ENCODE measurements around the gene ING2.

The ING2 gene

DNA sequence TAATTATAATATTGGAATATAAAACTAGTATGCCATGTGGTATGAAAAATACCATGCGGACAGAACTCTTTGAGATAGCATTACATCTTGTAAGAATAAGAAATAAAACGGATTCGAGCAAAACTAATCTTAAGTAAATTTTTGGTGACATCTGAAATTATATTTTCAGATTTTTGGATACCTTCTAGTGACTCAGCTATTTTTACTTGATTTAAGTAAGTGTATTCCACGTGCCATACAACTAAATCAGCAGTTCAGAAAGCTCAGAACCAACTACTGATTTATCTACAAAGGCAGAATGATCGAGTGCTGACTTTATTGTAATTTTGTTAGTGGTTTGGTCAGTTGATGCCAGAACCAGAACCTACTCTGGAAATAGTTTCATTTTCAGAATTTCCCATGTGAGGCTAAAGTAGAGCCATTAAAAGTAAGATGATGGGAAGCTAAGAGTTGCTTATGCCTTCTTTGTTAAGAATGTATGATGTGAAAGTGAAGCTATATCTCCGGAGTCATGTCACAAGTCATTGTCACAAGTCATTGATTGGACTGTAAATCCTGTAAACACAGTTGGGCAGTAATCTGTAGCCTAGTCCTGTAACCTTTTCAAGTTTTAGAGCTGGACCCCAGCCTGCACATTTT, 4.0 kb downstream of the ING2 start:
- no CpG with 5 or more reads among the region's 6 CpGs for WGBS (ENCODE audit: extremely low coverage, insufficient coverage, low lambda C conversion rate)
- Histone ChIP-seq H2BK5ac (ENCODE audit: low read length) (no peak overlapping the region), H3K27me3 (ENCODE audit: insufficient read depth, low read length, poor library complexity) (no peaks in the 10 kb centered on the region), H3K36me3 (ENCODE audit: control insufficient read depth, insufficient read depth, low read length) (no peaks in the 10 kb centered on the region), H3K79me1 (ENCODE audit: low read length) (peaks cover 5% of the 10 kb centered on the region), H3K79me2 (ENCODE audit: control insufficient read depth, insufficient read depth, low read length) (peaks cover 5% of the 10 kb centered on the region), H3K27ac (ENCODE audit: low read depth, low read length) (no peak overlapping the region), H2AK5ac (ENCODE audit: low read length) (no peak overlapping the region), H3K23ac (ENCODE audit: low read length) (no peak overlapping the region), H3K18ac (ENCODE audit: low read length) (no peak overlapping the region), H2BK15ac (replicated peaks; ENCODE audit: low read depth) (no peak overlapping the region), H3K4me2 (ENCODE audit: low read length) (no peak overlapping the region), H2BK120ac (ENCODE audit: low read depth, low read length) (no peak overlapping the region), H4K8ac (ENCODE audit: low read depth, low read length) (no peak overlapping the region), H4K5ac (ENCODE audit: low read length) (no peak overlapping the region), H3K4me1 (ENCODE audit: control insufficient read depth, low read depth, low read length) (no peaks in the 10 kb centered on the region), H3K9ac (ENCODE audit: low read length) (no peak overlapping the region), H3K56ac (ENCODE audit: low read length) (no peak overlapping the region), H3K4me3 (ENCODE audit: low read length) (no peak overlapping the region), H3K4ac (ENCODE audit: low read depth, low read length) (no peak overlapping the region)
- DNase-seq = no peak

- Histone ChIP-seq H3K79me1 (ENCODE audit: low read length) (peaks cover 1% of the 10 kb centered on the region), H3K4me3 (ENCODE audit: low read length) (no peak overlapping the region), H3K36me3 (ENCODE audit: control insufficient read depth, insufficient read depth, low read length) (no peaks in the 10 kb centered on the region), H3K27ac (ENCODE audit: low read depth, low read length) (no peak overlapping the region), H3K23ac (ENCODE audit: low read length) (no peak overlapping the region), H4K5ac (ENCODE audit: low read length) (no peak overlapping the region), H2AK5ac (ENCODE audit: low read length) (no peak overlapping the region), H3K27me3 (ENCODE audit: insufficient read depth, low read length, poor library complexity) (no peaks in the 10 kb centered on the region), H3K4ac (ENCODE audit: low read depth, low read length) (no peak overlapping the region), H4K8ac (ENCODE audit: low read depth, low read length) (no peak overlapping the region), H3K18ac (ENCODE audit: low read length) (no peak overlapping the region), H3K4me2 (ENCODE audit: low read length) (no peak overlapping the region), H2BK5ac (ENCODE audit: low read length) (no peak overlapping the region), H3K56ac (ENCODE audit: low read length) (no peak overlapping the region), H2BK15ac (replicated peaks; ENCODE audit: low read depth) (no peak overlapping the region), H3K4me1 (ENCODE audit: control insufficient read depth, low read depth, low read length) (no peaks in the 10 kb centered on the region), H3K79me2 (ENCODE audit: control insufficient read depth, insufficient read depth, low read length) (no peaks in the 10 kb centered on the region), H3K9ac (ENCODE audit: low read length) (no peak overlapping the region), H2BK120ac (ENCODE audit: low read depth, low read length) (no peak overlapping the region)
- WGBS (ENCODE audit: extremely low coverage, insufficient coverage, low lambda C conversion rate) = no CpG with 5 or more reads among the region's 6 CpGs
- no peak for DNase-seq
Measured at GRCh38 chr4:183515411-183515810, 10.6 kb downstream of the ING2 start.

GRCh38 chr4:183517194-183517593, 12.3 kb downstream of the ING2 start:
- H3K4ac ChIP-seq (ENCODE audit: low read depth, low read length) = no peak overlapping the region
- no peak overlapping the region for H2BK5ac ChIP-seq (ENCODE audit: low read length)
- H2AK5ac ChIP-seq (ENCODE audit: low read length) = no peak overlapping the region
- H3K23ac ChIP-seq (ENCODE audit: low read length) = no peak overlapping the region
- H2BK15ac ChIP-seq (replicated peaks; ENCODE audit: low read depth) = no peak overlapping the region
- no peaks in the 10 kb centered on the region for H3K4me1 ChIP-seq (ENCODE audit: control insufficient read depth, low read depth, low read length)
- no peaks in the 10 kb centered on the region for H3K79me2 ChIP-seq (ENCODE audit: control insufficient read depth, insufficient read depth, low read length)
- H3K27me3 ChIP-seq (ENCODE audit: insufficient read depth, low read length, poor library complexity) = no peaks in the 10 kb centered on the region
- H3K18ac ChIP-seq (ENCODE audit: low read length) = no peak overlapping the region
- no peak overlapping the region for H3K56ac ChIP-seq (ENCODE audit: low read length)
- no peak overlapping the region for H3K4me3 ChIP-seq (ENCODE audit: low read length)
- DNase-seq = no peak
- no peak overlapping the region for H3K9ac ChIP-seq (ENCODE audit: low read length)
- no peak overlapping the region for H2BK120ac ChIP-seq (ENCODE audit: low read depth, low read length)
- H3K4me2 ChIP-seq (ENCODE audit: low read length) = no peak overlapping the region
- no peak overlapping the region for H4K5ac ChIP-seq (ENCODE audit: low read length)
- H3K79me1 ChIP-seq (ENCODE audit: low read length) = no peaks in the 10 kb centered on the region
- no peak overlapping the region for H3K27ac ChIP-seq (ENCODE audit: low read depth, low read length)
- H3K36me3 ChIP-seq (ENCODE audit: control insufficient read depth, insufficient read depth, low read length) = no peaks in the 10 kb centered on the region
- no peak overlapping the region for H4K8ac ChIP-seq (ENCODE audit: low read depth, low read length)
- no CpG with 5 or more reads among the region's 2 CpGs for WGBS (ENCODE audit: extremely low coverage, insufficient coverage, low lambda C conversion rate)

DNA sequence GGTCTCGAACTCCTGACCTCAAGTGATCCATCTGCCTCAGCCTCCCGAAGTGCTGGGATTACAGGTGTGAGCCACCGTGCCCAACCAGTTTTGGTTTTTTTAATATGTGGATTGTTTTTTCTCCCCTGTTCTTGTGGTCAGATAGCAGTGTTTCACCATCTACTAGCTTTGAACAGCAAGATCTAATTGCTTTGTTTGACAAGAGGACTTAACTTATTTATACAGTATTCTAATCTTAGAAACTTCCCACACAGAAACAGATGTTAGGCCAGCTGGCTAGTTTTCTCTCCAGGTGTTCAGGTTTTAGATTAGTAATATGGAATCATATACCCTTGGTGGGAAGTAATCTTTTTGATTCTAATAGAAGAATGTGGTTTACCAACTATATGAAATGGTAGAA, 12.9 kb downstream of the ING2 start:
- H3K4me1 ChIP-seq (ENCODE audit: control insufficient read depth, low read depth, low read length) = no peaks in the 10 kb centered on the region
- no peak overlapping the region for H3K9ac ChIP-seq (ENCODE audit: low read length)
- no peaks in the 10 kb centered on the region for H3K79me1 ChIP-seq (ENCODE audit: low read length)
- H3K36me3 ChIP-seq (ENCODE audit: control insufficient read depth, insufficient read depth, low read length) = no peaks in the 10 kb centered on the region
- H3K27ac ChIP-seq (ENCODE audit: low read depth, low read length) = no peak overlapping the region
- DNase-seq = no peak
- no peak overlapping the region for H3K4me3 ChIP-seq (ENCODE audit: low read length)
- no peak overlapping the region for H3K18ac ChIP-seq (ENCODE audit: low read length)
- no CpG with 5 or more reads among the region's 3 CpGs for WGBS (ENCODE audit: extremely low coverage, insufficient coverage, low lambda C conversion rate)
- no peak overlapping the region for H3K4ac ChIP-seq (ENCODE audit: low read depth, low read length)
- H2BK120ac ChIP-seq (ENCODE audit: low read depth, low read length) = no peak overlapping the region
- no peak overlapping the region for H3K23ac ChIP-seq (ENCODE audit: low read length)
- no peak overlapping the region for H2BK15ac ChIP-seq (replicated peaks; ENCODE audit: low read depth)
- no peak overlapping the region for H3K4me2 ChIP-seq (ENCODE audit: low read length)
- H4K5ac ChIP-seq (ENCODE audit: low read length) = no peak overlapping the region
- no peak overlapping the region for H3K56ac ChIP-seq (ENCODE audit: low read length)
- H3K79me2 ChIP-seq (ENCODE audit: control insufficient read depth, insufficient read depth, low read length) = no peaks in the 10 kb centered on the region
- H2AK5ac ChIP-seq (ENCODE audit: low read length) = no peak overlapping the region
- H4K8ac ChIP-seq (ENCODE audit: low read depth, low read length) = no peak overlapping the region
- H2BK5ac ChIP-seq (ENCODE audit: low read length) = no peak overlapping the region
- no peaks in the 10 kb centered on the region for H3K27me3 ChIP-seq (ENCODE audit: insufficient read depth, low read length, poor library complexity)

DNA sequence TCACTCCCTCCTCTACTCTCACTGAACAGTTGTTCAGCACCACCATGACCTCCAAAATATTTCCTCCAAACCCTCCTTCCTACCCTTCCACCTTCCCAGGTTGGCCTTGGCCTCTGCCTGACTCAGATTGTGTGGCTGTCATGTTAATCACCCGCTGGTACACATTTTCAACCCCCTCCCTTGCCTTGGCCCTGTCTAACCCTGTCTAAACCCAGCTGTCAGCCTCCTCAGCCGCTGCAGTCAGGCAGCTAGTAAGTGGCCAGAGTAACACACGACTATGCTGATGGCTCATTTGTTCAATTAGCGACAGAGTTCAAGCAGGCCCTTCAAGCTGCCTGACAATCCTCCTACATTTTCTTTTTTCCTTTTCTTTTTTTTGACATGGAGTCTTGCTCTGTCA, 18.0 kb downstream of the ING2 start:
- Histone ChIP-seq H2BK15ac (replicated peaks; ENCODE audit: low read depth) (no peak overlapping the region), H3K27ac (ENCODE audit: low read depth, low read length) (no peak overlapping the region), H3K36me3 (ENCODE audit: control insufficient read depth, insufficient read depth, low read length) (no peaks in the 10 kb centered on the region), H4K8ac (ENCODE audit: low read depth, low read length) (no peak overlapping the region), H2BK120ac (ENCODE audit: low read depth, low read length) (no peak overlapping the region), H3K4me1 (ENCODE audit: control insufficient read depth, low read depth, low read length) (no peaks in the 10 kb centered on the region), H2BK5ac (ENCODE audit: low read length) (no peak overlapping the region), H3K79me2 (ENCODE audit: control insufficient read depth, insufficient read depth, low read length) (no peaks in the 10 kb centered on the region), H3K27me3 (ENCODE audit: insufficient read depth, low read length, poor library complexity) (no peaks in the 10 kb centered on the region), H2AK5ac (ENCODE audit: low read length) (no peak overlapping the region), H4K5ac (ENCODE audit: low read length) (no peak overlapping the region), H3K9ac (ENCODE audit: low read length) (no peak overlapping the region), H3K79me1 (ENCODE audit: low read length) (no peaks in the 10 kb centered on the region), H3K23ac (ENCODE audit: low read length) (peak overlapping the region; percentile 66), H3K4ac (ENCODE audit: low read depth, low read length) (no peak overlapping the region), H3K4me2 (ENCODE audit: low read length) (no peak overlapping the region), H3K4me3 (ENCODE audit: low read length) (no peak overlapping the region), H3K56ac (ENCODE audit: low read length) (no peak overlapping the region), H3K18ac (ENCODE audit: low read length) (no peak overlapping the region)
- no peak for DNase-seq
- no CpG with 5 or more reads among the region's 4 CpGs for WGBS (ENCODE audit: extremely low coverage, insufficient coverage, low lambda C conversion rate)

- no peak overlapping the region for H3K56ac ChIP-seq (ENCODE audit: low read length)
- H4K8ac ChIP-seq (ENCODE audit: low read depth, low read length) = no peak overlapping the region
- no peaks in the 10 kb centered on the region for H3K79me1 ChIP-seq (ENCODE audit: low read length)
- H2AK5ac ChIP-seq (ENCODE audit: low read length) = no peak overlapping the region
- H2BK5ac ChIP-seq (ENCODE audit: low read length) = no peak overlapping the region
- H4K5ac ChIP-seq (ENCODE audit: low read length) = no peak overlapping the region
- no peaks in the 10 kb centered on the region for H3K79me2 ChIP-seq (ENCODE audit: control insufficient read depth, insufficient read depth, low read length)
- no peak overlapping the region for H3K18ac ChIP-seq (ENCODE audit: low read length)
- H3K4me1 ChIP-seq (ENCODE audit: control insufficient read depth, low read depth, low read length) = no peaks in the 10 kb centered on the region
- no peak overlapping the region for H3K23ac ChIP-seq (ENCODE audit: low read length)
- H3K4ac ChIP-seq (ENCODE audit: low read depth, low read length) = no peak overlapping the region
- no peak overlapping the region for H3K9ac ChIP-seq (ENCODE audit: low read length)
- no peak overlapping the region for H3K27ac ChIP-seq (ENCODE audit: low read depth, low read length)
- no peak for DNase-seq
- H3K4me3 ChIP-seq (ENCODE audit: low read length) = no peak overlapping the region
- no peak overlapping the region for H3K4me2 ChIP-seq (ENCODE audit: low read length)
- H2BK120ac ChIP-seq (ENCODE audit: low read depth, low read length) = no peak overlapping the region
- H2BK15ac ChIP-seq (replicated peaks; ENCODE audit: low read depth) = no peak overlapping the region
- H3K36me3 ChIP-seq (ENCODE audit: control insufficient read depth, insufficient read depth, low read length) = no peaks in the 10 kb centered on the region
- WGBS (ENCODE audit: extremely low coverage, insufficient coverage, low lambda C conversion rate) = no CpG with 5 or more reads among the region's 2 CpGs
- no peaks in the 10 kb centered on the region for H3K27me3 ChIP-seq (ENCODE audit: insufficient read depth, low read length, poor library complexity)
Measured at GRCh38 chr4:183527326-183527725, 22.5 kb downstream of the ING2 start.
